ENCODE results near the gene SGTA. TPM values are rescaled to one million over a fixed set of nuclear protein-coding genes. Genes with fewer than 3 reads are reported as not detected.
A peak's percentile ranks its signal among the peaks of the same experiment; 100 is the strongest.

The SGTA gene, protein sequence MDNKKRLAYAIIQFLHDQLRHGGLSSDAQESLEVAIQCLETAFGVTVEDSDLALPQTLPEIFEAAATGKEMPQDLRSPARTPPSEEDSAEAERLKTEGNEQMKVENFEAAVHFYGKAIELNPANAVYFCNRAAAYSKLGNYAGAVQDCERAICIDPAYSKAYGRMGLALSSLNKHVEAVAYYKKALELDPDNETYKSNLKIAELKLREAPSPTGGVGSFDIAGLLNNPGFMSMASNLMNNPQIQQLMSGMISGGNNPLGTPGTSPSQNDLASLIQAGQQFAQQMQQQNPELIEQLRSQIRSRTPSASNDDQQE
- 41.3 TPM for polyA plus RNA-seq
- long read RNA-seq, donor 1, transcript SGTA-201 (12 exons, 2,330 nt): major isoform, 9 of 10 reads
- long read RNA-seq, donor 1, partial matches to known transcripts: 0 of 10 reads
- long read RNA-seq, donor 1, other reads (novel, unspliced or antisense): 0 of 10 reads
- long read RNA-seq, donor 2, transcript SGTA-201 (12 exons, 2,330 nt): major isoform, 19 of 19 reads
- long read RNA-seq, donor 2, partial matches to known transcripts: 0 of 19 reads
- long read RNA-seq, donor 2, other reads (novel, unspliced or antisense): 0 of 19 reads
- long read RNA-seq, donor 3: 0 reads
- long read RNA-seq, donor 4: 0 reads
- long read RNA-seq, donor 5, partial matches to known transcripts: 0 of 3 reads
- long read RNA-seq, donor 5, other reads (novel, unspliced or antisense): 0 of 3 reads
- long read RNA-seq, donor 6, transcript SGTA-201 (12 exons, 2,330 nt): major isoform, 9 of 25 reads
- long read RNA-seq, donor 6, partial matches to known transcripts: 16 of 25 reads
- long read RNA-seq, donor 6, other reads (novel, unspliced or antisense): 0 of 25 reads
- long read RNA-seq, donor 7, partial matches to known transcripts: 5 of 8 reads
- long read RNA-seq, donor 7, other reads (novel, unspliced or antisense): 0 of 8 reads
- long read RNA-seq, donor 8, transcript SGTA-201 (12 exons, 2,330 nt): major isoform, 13 of 34 reads
- long read RNA-seq, donor 8, partial matches to known transcripts: 20 of 34 reads
- long read RNA-seq, donor 8, other reads (novel, unspliced or antisense): 0 of 34 reads
- long read RNA-seq, donor 9, transcript SGTA-201 (12 exons, 2,330 nt): major isoform, 11 of 16 reads
- long read RNA-seq, donor 9, partial matches to known transcripts: 5 of 16 reads
- long read RNA-seq, donor 9, other reads (novel, unspliced or antisense): 0 of 16 reads
- long read RNA-seq, donor 10, transcript SGTA-201 (12 exons, 2,330 nt): major isoform, 12 of 24 reads
- long read RNA-seq, donor 10, partial matches to known transcripts: 11 of 24 reads
- long read RNA-seq, donor 10, other reads (novel, unspliced or antisense): 0 of 24 reads
- long read RNA-seq, donor 11, transcript SGTA-201 (12 exons, 2,330 nt): major isoform, 6 of 16 reads
- long read RNA-seq, donor 11, partial matches to known transcripts: 10 of 16 reads
- long read RNA-seq, donor 11, other reads (novel, unspliced or antisense): 0 of 16 reads

DNA sequence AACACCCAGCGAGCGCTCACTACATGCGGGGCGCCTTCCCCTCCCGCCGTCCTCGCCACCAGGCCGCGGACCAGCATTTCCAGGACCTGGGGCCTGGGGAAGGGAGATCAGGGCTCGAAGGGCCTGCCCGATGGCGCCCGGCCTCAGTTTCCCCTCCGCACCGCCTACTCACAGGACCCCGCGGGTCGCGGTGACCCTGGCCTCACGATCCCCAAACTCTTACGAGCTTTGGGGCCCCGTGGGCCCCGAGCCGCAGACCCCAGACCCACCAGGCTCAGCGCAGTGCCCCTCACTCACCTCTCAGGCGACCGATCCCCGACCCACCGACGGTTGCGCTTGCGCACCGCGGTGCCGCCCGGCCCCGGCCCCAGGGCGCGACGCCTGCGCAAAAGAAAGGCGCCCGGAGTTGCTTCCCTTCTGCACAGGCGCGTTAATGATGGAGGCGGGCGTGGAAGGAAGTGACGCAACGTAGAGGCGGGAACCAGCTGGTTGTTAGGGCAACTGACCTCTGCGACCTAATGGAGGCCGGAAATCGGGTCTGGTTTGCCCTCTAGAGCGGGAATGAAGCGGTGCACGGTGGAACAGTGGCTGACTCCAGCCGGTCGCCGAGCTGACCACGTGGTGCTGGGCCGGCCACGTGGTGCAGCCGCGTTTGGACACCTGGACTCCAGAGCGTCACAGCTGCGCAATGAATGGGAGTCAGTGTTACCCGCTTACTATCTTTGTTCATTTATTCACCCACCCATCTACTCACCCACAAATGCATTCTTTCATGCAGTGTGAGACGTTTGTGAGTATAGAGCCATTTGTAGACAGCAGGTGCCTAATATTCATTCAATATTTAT lies at the start of gene SGTA:
SGTA (minus strand) TSS at position 338 of the 845 bp plus-strand sequence. CDS start 14,205 bp downstream, outside the sequence.
- Histone ChIP-seq H3K9me3 (ENCODE audit: control insufficient read depth, low read depth, low read length) (no peaks in the 10 kb centered on the region), H3K36me3 (ENCODE audit: control insufficient read depth, insufficient read depth, low read length) (peaks cover under 1% of the 10 kb centered on the region), H3K27me3 (ENCODE audit: control insufficient read depth, insufficient read depth, low read length) (no peaks in the 10 kb centered on the region), H3K4me3 (ENCODE audit: low read length) (peak within 1 kb of the TSS; percentile 100), H3K4me1 (ENCODE audit: control insufficient read depth, insufficient read depth, low read length) (peaks cover 23% of the 10 kb centered on the region), H3K27ac (ENCODE audit: low read length) (peak within 1 kb of the TSS; percentile 82)
- DNase-seq: peak; percentile 99
- no CpG with 5 or more reads among the region's 68 CpGs for WGBS (ENCODE audit: insufficient coverage, low lambda C conversion rate)

DNA sequence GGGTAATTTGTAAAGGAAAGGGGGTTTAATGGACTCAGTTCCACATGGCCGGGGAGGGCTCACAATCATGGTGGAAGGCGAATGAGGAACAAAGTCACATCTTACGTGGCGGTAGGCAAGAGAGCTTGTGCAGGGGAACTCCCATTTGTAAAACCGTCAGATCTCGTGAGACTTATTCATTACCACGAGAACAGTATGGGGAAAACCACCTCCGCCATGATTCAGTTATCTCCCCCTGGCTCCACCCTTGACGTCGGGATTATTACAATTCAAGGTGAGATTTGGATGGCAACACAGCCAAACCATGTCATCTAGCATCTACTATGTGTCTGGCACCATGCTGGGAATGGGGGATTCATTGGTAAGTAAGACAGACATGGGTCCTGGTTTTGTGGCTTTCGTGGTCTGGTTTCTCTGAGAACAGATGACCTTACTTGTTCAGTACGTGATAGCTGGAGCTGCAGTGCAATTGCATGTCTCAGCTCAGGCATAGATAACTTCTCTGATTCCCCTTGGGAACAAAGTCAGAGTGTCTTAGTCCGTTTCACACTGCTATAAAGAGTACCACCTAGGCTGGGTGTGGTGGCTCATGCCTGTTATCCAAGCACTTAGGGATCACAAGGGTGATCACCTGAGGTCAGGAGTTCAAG lies 44.9 kb upstream of the SGTA start:
- H3K36me3 ChIP-seq (ENCODE audit: control insufficient read depth, insufficient read depth, low read length): peaks cover 29% of the 10 kb centered on the region
- H3K27ac ChIP-seq (ENCODE audit: low read length): no peak overlapping the region
- H3K27me3 ChIP-seq (ENCODE audit: control insufficient read depth, insufficient read depth, low read length): no peaks in the 10 kb centered on the region
- WGBS (ENCODE audit: insufficient coverage, low lambda C conversion rate): no CpG with 5 or more reads among the region's 13 CpGs
- no peak overlapping the region for H3K4me3 ChIP-seq (ENCODE audit: low read length)
- peaks cover 18% of the 10 kb centered on the region for H3K9me3 ChIP-seq (ENCODE audit: control insufficient read depth, low read depth, low read length)
- no peaks in the 10 kb centered on the region for H3K4me1 ChIP-seq (ENCODE audit: control insufficient read depth, insufficient read depth, low read length)
- DNase-seq: no peak

DNA sequence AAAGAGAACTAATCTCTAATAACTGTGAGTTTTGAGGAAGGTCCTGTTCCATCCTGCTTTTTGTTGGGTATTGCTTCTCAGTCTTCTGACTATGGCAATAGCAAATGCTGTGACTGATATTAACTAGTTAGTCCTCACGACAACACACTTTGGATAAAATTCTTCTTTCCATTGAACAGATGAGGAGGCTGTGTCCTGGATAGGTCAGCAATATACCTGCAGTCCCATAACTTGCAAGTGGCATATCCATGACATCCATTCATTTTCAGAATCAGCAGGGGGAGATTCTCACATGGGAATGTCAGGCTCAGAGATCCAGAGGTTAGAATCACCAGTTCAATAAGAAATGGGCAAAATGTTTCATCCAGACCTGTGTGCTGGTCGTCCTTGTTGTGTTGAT lies 43.9 kb upstream of the SGTA start:
- DNase-seq: no peak
- H3K4me3 ChIP-seq (ENCODE audit: low read length): no peak overlapping the region
- H3K27me3 ChIP-seq (ENCODE audit: control insufficient read depth, insufficient read depth, low read length): no peaks in the 10 kb centered on the region
- WGBS (ENCODE audit: insufficient coverage, low lambda C conversion rate): no CpG with 5 or more reads among the region's 2 CpGs
- no peaks in the 10 kb centered on the region for H3K4me1 ChIP-seq (ENCODE audit: control insufficient read depth, insufficient read depth, low read length)
- H3K9me3 ChIP-seq (ENCODE audit: control insufficient read depth, low read depth, low read length): peaks cover 14% of the 10 kb centered on the region
- H3K36me3 ChIP-seq (ENCODE audit: control insufficient read depth, insufficient read depth, low read length): peaks cover 22% of the 10 kb centered on the region
- H3K27ac ChIP-seq (ENCODE audit: low read length): no peak overlapping the region

DNA sequence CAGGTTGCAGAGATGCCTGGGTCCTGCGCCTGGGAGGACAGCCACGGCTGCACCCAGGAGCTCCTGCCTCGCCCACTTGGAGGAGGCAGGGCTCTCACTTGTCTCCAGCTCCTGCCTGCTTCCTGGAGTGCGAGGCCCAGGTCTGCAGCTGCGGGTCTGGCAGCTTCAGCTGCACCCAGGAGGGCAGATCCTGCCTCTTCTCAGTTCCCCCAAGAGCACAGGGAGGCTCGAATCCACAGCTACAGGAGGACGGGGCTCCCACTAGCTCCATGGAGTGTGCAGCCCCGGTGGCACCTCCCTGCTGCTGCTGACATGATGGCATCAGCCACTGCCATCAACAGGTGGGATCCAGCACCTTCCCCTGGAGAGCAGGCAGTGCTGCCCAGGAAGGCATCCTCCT lies 41.1 kb upstream of the SGTA start:
- DNase-seq: no peak
- H3K27ac ChIP-seq (ENCODE audit: low read length): no peak overlapping the region
- no peaks in the 10 kb centered on the region for H3K27me3 ChIP-seq (ENCODE audit: control insufficient read depth, insufficient read depth, low read length)
- no peaks in the 10 kb centered on the region for H3K4me1 ChIP-seq (ENCODE audit: control insufficient read depth, insufficient read depth, low read length)
- H3K36me3 ChIP-seq (ENCODE audit: control insufficient read depth, insufficient read depth, low read length): peaks cover 22% of the 10 kb centered on the region
- H3K4me3 ChIP-seq (ENCODE audit: low read length): no peak overlapping the region
- no peaks in the 10 kb centered on the region for H3K9me3 ChIP-seq (ENCODE audit: control insufficient read depth, low read depth, low read length)
- WGBS (ENCODE audit: insufficient coverage, low lambda C conversion rate): no CpG with 5 or more reads among the region's 8 CpGs

DNA sequence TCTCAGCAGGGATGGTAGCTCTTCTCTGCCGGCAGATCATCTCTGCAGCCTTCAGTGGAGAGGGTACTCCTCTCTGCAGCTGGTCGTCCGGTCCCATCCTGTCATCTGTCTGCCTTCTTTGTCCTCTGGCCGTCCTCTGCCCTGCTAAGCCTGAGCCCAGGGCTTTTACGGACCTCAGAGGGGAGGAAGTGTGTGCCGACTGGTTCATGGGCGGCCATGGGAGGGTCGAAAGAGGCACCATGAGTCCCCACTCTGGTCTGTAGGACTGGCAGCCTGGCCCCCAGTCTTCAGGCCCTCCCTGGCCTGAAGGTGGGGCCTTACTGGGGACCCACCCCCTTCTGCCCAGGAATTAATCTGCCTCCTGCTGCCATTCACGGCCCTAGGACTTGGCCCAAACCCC lies 40.6 kb upstream of the SGTA start:
- Histone ChIP-seq H3K36me3 (ENCODE audit: control insufficient read depth, insufficient read depth, low read length) (peaks cover 22% of the 10 kb centered on the region), H3K9me3 (ENCODE audit: control insufficient read depth, low read depth, low read length) (no peaks in the 10 kb centered on the region), H3K4me1 (ENCODE audit: control insufficient read depth, insufficient read depth, low read length) (no peaks in the 10 kb centered on the region), H3K27ac (ENCODE audit: low read length) (no peak overlapping the region), H3K4me3 (ENCODE audit: low read length) (no peak overlapping the region), H3K27me3 (ENCODE audit: control insufficient read depth, insufficient read depth, low read length) (no peaks in the 10 kb centered on the region)
- DNase-seq: no peak
- WGBS (ENCODE audit: insufficient coverage, low lambda C conversion rate): no CpG with 5 or more reads among the region's 9 CpGs

DNA sequence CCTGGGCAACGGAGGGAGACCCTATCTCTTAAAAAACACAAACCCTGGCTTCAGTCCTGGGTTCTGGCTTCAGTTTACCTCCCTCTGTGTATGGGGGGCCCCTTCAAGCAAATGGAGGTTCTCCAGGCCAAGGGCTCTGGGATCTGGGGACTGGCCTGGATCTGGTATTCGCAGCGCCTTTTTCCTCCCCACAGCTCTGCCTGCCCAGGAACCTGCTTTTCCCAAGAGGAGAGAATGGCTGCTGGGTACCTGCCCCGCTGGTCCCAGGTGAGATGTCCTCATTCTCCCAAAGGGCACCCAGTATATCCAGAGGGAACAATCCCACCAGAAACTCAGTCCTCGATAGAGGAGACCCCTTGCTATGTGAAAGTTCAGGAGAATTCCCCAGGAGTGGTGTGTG lies 39.8 kb upstream of the SGTA start:
- no CpG with 5 or more reads among the region's 5 CpGs for WGBS (ENCODE audit: insufficient coverage, low lambda C conversion rate)

DNA sequence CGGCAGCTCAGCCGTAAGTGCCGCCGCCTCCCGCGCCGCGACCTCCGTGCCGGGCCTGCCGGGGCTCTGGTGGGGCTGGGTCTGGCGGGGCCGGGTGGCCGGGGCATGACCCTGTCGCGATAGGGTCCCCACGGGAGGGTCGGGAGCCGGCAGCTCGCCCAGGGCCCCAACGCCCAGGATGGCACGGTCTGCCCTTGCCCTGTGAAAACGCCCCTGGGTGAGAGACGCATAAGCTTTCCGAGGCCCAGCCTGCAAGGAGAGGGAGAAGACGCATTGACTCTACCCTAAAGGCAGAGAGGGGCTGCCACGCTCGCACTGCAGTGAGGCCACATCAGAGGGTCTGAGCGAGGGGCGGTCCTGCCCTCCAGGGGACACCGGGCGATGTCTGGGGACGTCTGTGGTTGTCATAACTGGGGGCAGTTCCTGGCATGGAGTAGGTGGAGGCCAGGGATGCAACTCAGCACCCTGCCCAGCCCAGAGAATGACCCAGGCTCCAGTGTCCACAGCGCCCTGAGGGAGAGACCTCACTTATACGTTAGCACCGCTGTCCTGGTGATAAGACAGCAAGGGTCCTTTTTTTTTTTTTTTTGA lies 37.1 kb upstream of the SGTA start:
- H3K9me3 ChIP-seq (ENCODE audit: control insufficient read depth, low read depth, low read length): peaks cover 3% of the 10 kb centered on the region
- no peak for DNase-seq
- H3K27me3 ChIP-seq (ENCODE audit: control insufficient read depth, insufficient read depth, low read length): no peaks in the 10 kb centered on the region
- H3K4me1 ChIP-seq (ENCODE audit: control insufficient read depth, insufficient read depth, low read length): no peaks in the 10 kb centered on the region
- H3K27ac ChIP-seq (ENCODE audit: low read length): no peak overlapping the region
- no CpG with 5 or more reads among the region's 36 CpGs for WGBS (ENCODE audit: insufficient coverage, low lambda C conversion rate)
- H3K36me3 ChIP-seq (ENCODE audit: control insufficient read depth, insufficient read depth, low read length): peaks cover 6% of the 10 kb centered on the region
- H3K4me3 ChIP-seq (ENCODE audit: low read length): peak overlapping the region; percentile 83

More for the DNA sequence above, 39.8 kb upstream of the SGTA start:
- Histone ChIP-seq H3K27ac (ENCODE audit: low read length) (no peak overlapping the region), H3K27me3 (ENCODE audit: control insufficient read depth, insufficient read depth, low read length) (no peaks in the 10 kb centered on the region), H3K4me1 (ENCODE audit: control insufficient read depth, insufficient read depth, low read length) (no peaks in the 10 kb centered on the region), H3K4me3 (ENCODE audit: low read length) (no peak overlapping the region), H3K9me3 (ENCODE audit: control insufficient read depth, low read depth, low read length) (no peaks in the 10 kb centered on the region), H3K36me3 (ENCODE audit: control insufficient read depth, insufficient read depth, low read length) (peaks cover 14% of the 10 kb centered on the region)
- DNase-seq: no peak

DNA sequence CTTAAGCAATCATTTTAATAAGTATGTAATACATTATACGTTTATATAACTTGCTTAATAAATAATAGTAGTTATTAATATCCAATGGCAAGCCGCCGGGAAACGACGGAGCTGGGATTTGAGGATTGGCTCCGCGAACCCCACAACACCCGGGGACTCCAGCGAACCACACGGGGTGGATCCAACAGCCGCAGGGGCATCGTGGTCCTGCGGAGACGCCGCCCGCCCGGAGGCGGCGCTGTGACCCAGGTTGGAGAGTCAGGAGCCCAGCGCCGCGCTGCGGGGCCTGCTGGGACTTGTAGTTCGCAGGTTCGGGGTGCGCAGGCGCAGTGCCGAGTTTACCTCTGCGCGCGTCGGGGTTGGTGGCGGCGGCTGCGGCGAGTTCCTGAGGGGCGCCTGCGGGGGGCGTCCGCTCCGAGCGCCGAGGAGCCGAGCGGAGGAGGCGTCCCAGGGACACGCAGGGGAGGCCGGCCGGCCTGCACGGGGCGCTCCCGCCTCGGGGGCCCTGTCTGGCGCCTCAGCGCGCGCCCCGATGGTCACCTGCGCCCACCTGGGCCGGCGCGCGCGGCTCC lies 36.6 kb upstream of the SGTA start, which contains the start of gene ZNF554:
ZNF554 (plus strand) TSS at position 329 of the 572 bp plus-strand sequence; CDS start at position 533, 204 bp downstream.
- H3K27ac ChIP-seq (ENCODE audit: low read length): no peak within 1 kb of the TSS
- WGBS (ENCODE audit: insufficient coverage, low lambda C conversion rate): no CpG with 5 or more reads among the region's 64 CpGs

More for the DNA sequence above, 36.6 kb upstream of the SGTA start, which contains the start of gene ZNF554:
- peaks cover 6% of the 10 kb centered on the region for H3K36me3 ChIP-seq (ENCODE audit: control insufficient read depth, insufficient read depth, low read length)
- peaks cover 3% of the 10 kb centered on the region for H3K9me3 ChIP-seq (ENCODE audit: control insufficient read depth, low read depth, low read length)
- no peaks in the 10 kb centered on the region for H3K4me1 ChIP-seq (ENCODE audit: control insufficient read depth, insufficient read depth, low read length)
- DNase-seq: peak; percentile 94 to 96
- peak within 1 kb of the TSS; percentile 83 for H3K4me3 ChIP-seq (ENCODE audit: low read length)
- H3K27me3 ChIP-seq (ENCODE audit: control insufficient read depth, insufficient read depth, low read length): no peaks in the 10 kb centered on the region
